Caco-2 (cell line): ENCODE results near the gene SCARF2. TPM values are rescaled to one million over a fixed set of nuclear protein-coding genes. Genes with fewer than 3 reads are reported as not detected.

Experiments
- BruUV-seq: library from RNA; stranded (reverse); fragments of 400-500 nt; replicated peaks from 2 replicates; lab custom pipeline; 2021; lab: Mats Ljungman, UMichigan
- CTCF ChIA-PET: fragments of 300-600 bp; sonication (Branson Sonifier 250); formaldehyde crosslinking; loops from one replicate; lab custom pipeline; 2022; ENCODE audit warnings: antibody characterized with exemption; lab: Charles Lee
- POLR2A ChIA-PET: fragments of 300-600 bp; sonication (Branson Sonifier 250); formaldehyde crosslinking; loops from one replicate; lab custom pipeline; 2022; ENCODE audit warnings: antibody characterized with exemption; lab: Charles Lee
- DNase-seq, 2 experiments: peaks; one replicate each; pipeline versions ENCODE4 v3.0.0 to v3.0.0-alpha.2; 2020 to 2022
- H3K27me3 ChIP-seq: replicated peaks from 2 replicates; pipeline ENCODE4 v1.6.0; 2011; ENCODE audit warnings: low read length; ENCODE audit not compliant: control insufficient read depth, insufficient read depth
- H3K36me3 ChIP-seq: 2 replicates; pipeline ENCODE4 v1.5.1; 2011; ENCODE audit warnings: low read length; ENCODE audit not compliant: control insufficient read depth, insufficient read depth
- H3K4me1 ChIP-seq: fragments of 250-450 bp; sonication (Bioruptor Pico); 2 replicates; pipeline ENCODE4 v1.5.1; 2020; ENCODE audit warnings: mild to moderate bottlenecking
- H3K4me3 ChIP-seq: 2 replicates; pipeline ENCODE4 v1.5.1; 2011; ENCODE audit warnings: low read depth, mild to moderate bottlenecking, control low read depth, low read length
- H3K9me3 ChIP-seq: fragments of 250-450 bp; sonication (Bioruptor Pico); 2 replicates; pipeline ENCODE4 v1.5.1; 2020; ENCODE audit warnings: mild to moderate bottlenecking, moderate library complexity
- H3K27ac Mint-ChIP-seq: one replicate; pipeline ENCODE4 v1.8.0; 2022; ENCODE audit warnings: mixed read lengths; ENCODE audit not compliant: unreplicated experiment
- H3K27me3 Mint-ChIP-seq: one replicate; pipeline ENCODE4 v1.8.0; 2022; ENCODE audit warnings: mixed read lengths; ENCODE audit not compliant: insufficient read depth, unreplicated experiment
- H3K36me3 Mint-ChIP-seq: one replicate; pipeline ENCODE4 v1.8.0; 2022; ENCODE audit warnings: mild to moderate bottlenecking, mixed read lengths; ENCODE audit not compliant: insufficient read depth, unreplicated experiment
- H3K4me1 Mint-ChIP-seq: one replicate; pipeline ENCODE4 v1.8.0; 2022; ENCODE audit warnings: low read depth, mixed read lengths; ENCODE audit not compliant: unreplicated experiment
- H3K4me3 Mint-ChIP-seq: one replicate; pipeline ENCODE4 v1.8.0; 2022; ENCODE audit warnings: mild to moderate bottlenecking, moderate library complexity, mixed read lengths; ENCODE audit not compliant: unreplicated experiment
- H3K9me3 Mint-ChIP-seq: one replicate; pipeline ENCODE4 v1.8.0; 2022; ENCODE audit warnings: mixed read lengths; ENCODE audit not compliant: unreplicated experiment
- CTCF ChIP-seq, 2 experiments: fragments of 200-600 bp in 1 of 2; IDR thresholded peaks; 1 replicate in 1 of 2; 2 replicates in 1 of 2; pipeline versions ENCODE4 v1.5.1 to v1.8.0; 2011 to 2022; ENCODE audit warnings: antibody characterized with exemption in 1 of 2, control low read depth in 1 of 2, inconsistent platforms in 1 of 2, low read depth in 1 of 2, low read length in 1 of 2, mild to moderate bottlenecking in 1 of 2, moderate library complexity in 1 of 2; ENCODE audit not compliant: insufficient read depth in 1 of 2, severe bottlenecking in 1 of 2, unreplicated experiment in 1 of 2
- intact Hi-C: fragments of 100-400 bp; cut with micrococcal nuclease; formaldehyde crosslinking; loops from one replicate; pipeline ENCODE4 v1.10.0; 2022; ENCODE audit not compliant: unreplicated experiment
- total RNA-seq: library from RNA; stranded (reverse); gene quantifications from 2 replicates; pipeline ENCODE4 v1.2.3, GENCODE V29; 2022

SCARF2 gene
- total RNA-seq, 1 experiment from 2014 or later, result 0.73 TPM

- Mint-ChIP-seq H3K36me3 (peaks cover 4% of the 10 kb centered on the region), H3K27ac (no peak overlapping the region), H3K9me3 (no peaks in the 10 kb centered on the region), H3K27me3 (no peaks in the 10 kb centered on the region), H3K4me3 (no peak overlapping the region), H3K4me1 (no peaks in the 10 kb centered on the region)
- intact Hi-C loops, result no loop called here
- 0 out of 2 replicates have a peak, but pooled peaks cover 2% of the 10 kb centered on the region for H3K36me3 ChIP-seq
- CTCF ChIA-PET, result interaction anchor here (0.6 kb wide), 1 partner anchor 1345 kb away, joined by 4 read pairs; no protein-coding TSS in a partner anchor
- H3K27me3 ChIP-seq, result no peaks in the 10 kb centered on the region
- peaks cover 9% of the 10 kb centered on the region for H3K4me1 ChIP-seq
- H3K4me3 ChIP-seq, result no peak overlapping the region
- no peak for DNase-seq
- no peaks in the 10 kb centered on the region for H3K9me3 ChIP-seq
- TF ChIP-seq CTCF (IDR thresholded peaks at IDR 0.05; ENCODE audit: insufficient read depth in 1 of 2, low read depth in 1 of 2, low read length in 1 of 2, severe bottlenecking in 1 of 2, unreplicated experiment in 1 of 2), result no peak
- POLR2A ChIA-PET, result no interaction called here
- no TSS peak for BruUV-seq
These were observed 40.1 kb downstream of the SCARF2 start for GRCh38 chr22:20397498-20397897.

- ChIA-PET CTCF (interaction anchor here (0.6 kb wide), 1 partner anchor 1346 kb away, joined by 4 read pairs; no protein-coding TSS in a partner anchor), POLR2A (no interaction called here)
- no TSS peak for BruUV-seq
- intact Hi-C loops, result no loop called here
- Mint-ChIP-seq H3K27me3 (no peaks in the 10 kb centered on the region), H3K9me3 (no peaks in the 10 kb centered on the region), H3K36me3 (peaks cover 4% of the 10 kb centered on the region), H3K4me3 (no peak overlapping the region), H3K27ac (no peak overlapping the region), H3K4me1 (no peaks in the 10 kb centered on the region)
- TF ChIP-seq CTCF (IDR thresholded peaks at IDR 0.05; ENCODE audit: insufficient read depth in 1 of 2, low read depth in 1 of 2, low read length in 1 of 2, severe bottlenecking in 1 of 2, unreplicated experiment in 1 of 2), result no peak
- Histone ChIP-seq H3K27me3 (no peaks in the 10 kb centered on the region), H3K4me1 (peaks cover 9% of the 10 kb centered on the region), H3K9me3 (no peaks in the 10 kb centered on the region), H3K4me3 (no peak overlapping the region), H3K36me3 (0 out of 2 replicates have a peak, but pooled peaks cover 2% of the 10 kb centered on the region)
- no peak for DNase-seq
These were observed 41.0 kb downstream of the SCARF2 start for GRCh38 chr22:20396639-20397038.

GRCh38 chr22:20395907-20396287 lies 41.7 kb downstream of the SCARF2 start:
- H3K4me1 ChIP-seq, result peaks cover 9% of the 10 kb centered on the region
- no peak for TF ChIP-seq CTCF (IDR thresholded peaks at IDR 0.05; ENCODE audit: insufficient read depth in 1 of 2, low read depth in 1 of 2, low read length in 1 of 2, severe bottlenecking in 1 of 2, unreplicated experiment in 1 of 2)
- H3K36me3 ChIP-seq, result 0 out of 2 replicates have a peak, but pooled peaks cover under 1% of the 10 kb centered on the region
- ChIA-PET CTCF (no interaction called here), POLR2A (no interaction called here)
- Mint-ChIP-seq H3K36me3 (peaks cover 4% of the 10 kb centered on the region), H3K27ac (no peak overlapping the region), H3K27me3 (no peaks in the 10 kb centered on the region), H3K4me3 (peak overlapping the region; percentile 83), H3K9me3 (no peaks in the 10 kb centered on the region), H3K4me1 (no peaks in the 10 kb centered on the region)
- intact Hi-C loops, result no loop called here
- no peaks in the 10 kb centered on the region for H3K27me3 ChIP-seq
- H3K4me3 ChIP-seq, result no peak overlapping the region
- no peaks in the 10 kb centered on the region for H3K9me3 ChIP-seq
- BruUV-seq, result no TSS peak
- no peak for DNase-seq
